ENCODE measurements around the gene GK.

GK gene

GRCh38 chrX:30690330-30690729 is 37.1 kb downstream of the GK start:
- DNase-seq: no peak
- Histone ChIP-seq H2AFZ (ENCODE audit: low read length) (no peak overlapping the region), H3K9me2 (replicated peaks; ENCODE audit: insufficient read depth, low read length) (no peaks in the 10 kb centered on the region), H4K20me1 (ENCODE audit: insufficient read depth, low read length) (no peaks in the 10 kb centered on the region), H3K9me3 (replicated peaks; ENCODE audit: insufficient read depth, low read length) (no peaks in the 10 kb centered on the region), H3K4me3 (ENCODE audit: low read length) (no peak overlapping the region), H3K36me3 (replicated peaks; ENCODE audit: insufficient read depth, low read length) (no peaks in the 10 kb centered on the region), H3K27me3 (replicated peaks; ENCODE audit: insufficient read depth, low read length) (no peaks in the 10 kb centered on the region), H3K79me2 (ENCODE audit: low read length) (no peaks in the 10 kb centered on the region), H3K4me1 (ENCODE audit: low read length) (peaks cover 14% of the 10 kb centered on the region), H3K9ac (ENCODE audit: low read length) (no peak overlapping the region), H3K27ac (ENCODE audit: low read length) (no peak overlapping the region), H3K4me2 (ENCODE audit: low read depth, low read length) (0 out of 2 replicates have a peak overlapping the region, but pooled peaks have one; percentile 6), H3F3A (ENCODE audit: insufficient read depth, low read length) (no peaks in the 10 kb centered on the region)
- TF ChIP-seq EZH2phosphoT487 (IDR thresholded peaks at IDR 0.05; ENCODE audit: low read length): no peak
- TF ChIP-seq, protein P1, sequence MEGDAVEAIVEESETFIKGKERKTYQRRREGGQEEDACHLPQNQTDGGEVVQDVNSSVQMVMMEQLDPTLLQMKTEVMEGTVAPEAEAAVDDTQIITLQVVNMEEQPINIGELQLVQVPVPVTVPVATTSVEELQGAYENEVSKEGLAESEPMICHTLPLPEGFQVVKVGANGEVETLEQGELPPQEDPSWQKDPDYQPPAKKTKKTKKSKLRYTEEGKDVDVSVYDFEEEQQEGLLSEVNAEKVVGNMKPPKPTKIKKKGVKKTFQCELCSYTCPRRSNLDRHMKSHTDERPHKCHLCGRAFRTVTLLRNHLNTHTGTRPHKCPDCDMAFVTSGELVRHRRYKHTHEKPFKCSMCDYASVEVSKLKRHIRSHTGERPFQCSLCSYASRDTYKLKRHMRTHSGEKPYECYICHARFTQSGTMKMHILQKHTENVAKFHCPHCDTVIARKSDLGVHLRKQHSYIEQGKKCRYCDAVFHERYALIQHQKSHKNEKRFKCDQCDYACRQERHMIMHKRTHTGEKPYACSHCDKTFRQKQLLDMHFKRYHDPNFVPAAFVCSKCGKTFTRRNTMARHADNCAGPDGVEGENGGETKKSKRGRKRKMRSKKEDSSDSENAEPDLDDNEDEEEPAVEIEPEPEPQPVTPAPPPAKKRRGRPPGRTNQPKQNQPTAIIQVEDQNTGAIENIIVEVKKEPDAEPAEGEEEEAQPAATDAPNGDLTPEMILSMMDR (IDR thresholded peaks at IDR 0.05; ENCODE audit: low read length): no peak
- TF ChIP-seq EZH2 (optimal IDR thresholded peaks at IDR 0.05; ENCODE audit: low read depth, low read length): no peak

DNA sequence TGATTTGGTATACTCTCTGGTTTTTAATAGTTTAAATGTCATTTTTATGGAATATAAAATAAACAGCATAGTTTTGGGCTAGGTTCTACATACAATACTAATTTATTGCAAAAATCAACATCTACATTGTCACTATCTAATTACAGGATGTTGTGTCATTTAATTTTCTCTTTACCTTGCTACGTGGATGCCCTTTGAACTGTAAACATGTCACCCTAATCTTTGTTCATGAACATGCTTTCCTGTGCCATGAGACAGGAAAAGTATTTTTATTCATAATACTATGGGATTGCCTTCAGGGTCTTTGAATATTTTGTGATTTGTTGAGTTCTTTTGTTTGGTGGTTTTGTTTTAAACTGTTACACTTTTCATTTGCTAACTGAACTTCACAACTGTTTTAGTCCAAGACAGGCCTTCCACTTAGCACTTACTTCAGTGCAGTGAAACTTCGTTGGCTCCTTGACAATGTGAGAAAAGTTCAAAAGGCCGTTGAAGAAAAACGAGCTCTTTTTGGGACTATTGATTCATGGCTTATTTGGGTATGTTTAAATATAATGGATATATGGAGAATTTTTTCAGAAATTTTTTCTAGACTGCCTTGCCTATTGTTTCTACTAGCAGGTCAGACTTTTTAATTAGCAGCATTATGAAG is 40.9 kb downstream of the GK start:
- H3K27ac ChIP-seq (ENCODE audit: low read length): no peak overlapping the region
- no peak for TF ChIP-seq EZH2phosphoT487 (IDR thresholded peaks at IDR 0.05; ENCODE audit: low read length)
- TF ChIP-seq, protein P1 (IDR thresholded peaks at IDR 0.05; ENCODE audit: low read length): no peak
- TF ChIP-seq EZH2 (optimal IDR thresholded peaks at IDR 0.05; ENCODE audit: low read depth, low read length): no peak
- H3F3A ChIP-seq (ENCODE audit: insufficient read depth, low read length): peaks cover 3% of the 10 kb centered on the region; the same call in 1 of the 2 replicates
- no peak overlapping the region for H3K9ac ChIP-seq (ENCODE audit: low read length)
- H3K4me2 ChIP-seq (ENCODE audit: low read depth, low read length): no peak overlapping the region
- no peaks in the 10 kb centered on the region for H3K9me3 ChIP-seq (replicated peaks; ENCODE audit: insufficient read depth, low read length)
- H2AFZ ChIP-seq (ENCODE audit: low read length): no peak overlapping the region
- H3K79me2 ChIP-seq (ENCODE audit: low read length): no peaks in the 10 kb centered on the region
- H3K36me3 ChIP-seq (replicated peaks; ENCODE audit: insufficient read depth, low read length): no peaks in the 10 kb centered on the region; the same call in 1 of the 2 replicates
- H3K4me1 ChIP-seq (ENCODE audit: low read length): peaks cover 26% of the 10 kb centered on the region
- no peaks in the 10 kb centered on the region for H4K20me1 ChIP-seq (ENCODE audit: insufficient read depth, low read length)
- no peak for DNase-seq
- no peaks in the 10 kb centered on the region for H3K9me2 ChIP-seq (replicated peaks; ENCODE audit: insufficient read depth, low read length)
- no peak overlapping the region for H3K4me3 ChIP-seq (ENCODE audit: low read length)
- no peaks in the 10 kb centered on the region for H3K27me3 ChIP-seq (replicated peaks; ENCODE audit: insufficient read depth, low read length)

DNA sequence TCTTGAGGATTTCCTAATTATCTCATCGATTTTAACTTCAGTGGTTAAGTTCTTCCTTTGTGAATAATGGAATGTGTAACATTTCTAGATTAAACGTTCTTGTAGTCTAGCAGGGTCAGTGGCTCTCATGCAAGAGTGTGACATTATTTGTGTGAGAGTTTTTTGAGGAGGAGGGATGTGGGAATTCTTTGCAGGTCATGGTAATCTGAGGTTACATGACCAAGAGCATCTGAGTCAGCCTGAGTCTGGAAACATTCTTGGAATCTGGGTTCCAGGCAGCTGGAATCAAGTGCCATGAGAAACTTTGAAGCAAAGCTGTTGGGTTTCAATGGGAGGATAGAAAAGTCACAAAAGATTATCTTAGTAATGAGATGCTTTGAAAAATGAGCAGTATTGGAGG is 49.5 kb downstream of the GK start:
- no peak overlapping the region for H3K27ac ChIP-seq (ENCODE audit: low read length)
- DNase-seq: no peak
- TF ChIP-seq EZH2 (optimal IDR thresholded peaks at IDR 0.05; ENCODE audit: low read depth, low read length) (no peak), EZH2phosphoT487 (IDR thresholded peaks at IDR 0.05; ENCODE audit: low read length) (no peak)
- TF ChIP-seq, protein P1 (IDR thresholded peaks at IDR 0.05; ENCODE audit: low read length): no peak

More for the DNA sequence above, 49.5 kb downstream of the GK start:
- H3F3A ChIP-seq (ENCODE audit: insufficient read depth, low read length): no peaks in the 10 kb centered on the region
- no peak overlapping the region for H3K9ac ChIP-seq (ENCODE audit: low read length)
- H3K79me2 ChIP-seq (ENCODE audit: low read length): no peaks in the 10 kb centered on the region
- H3K4me2 ChIP-seq (ENCODE audit: low read depth, low read length): no peak overlapping the region
- no peaks in the 10 kb centered on the region for H4K20me1 ChIP-seq (ENCODE audit: insufficient read depth, low read length)
- H3K9me2 ChIP-seq (replicated peaks; ENCODE audit: insufficient read depth, low read length): no peaks in the 10 kb centered on the region
- H3K27me3 ChIP-seq (replicated peaks; ENCODE audit: insufficient read depth, low read length): no peaks in the 10 kb centered on the region
- no peaks in the 10 kb centered on the region; the same call in 1 of the 2 replicates for H3K36me3 ChIP-seq (replicated peaks; ENCODE audit: insufficient read depth, low read length)
- no peak overlapping the region for H3K4me3 ChIP-seq (ENCODE audit: low read length)
- H3K4me1 ChIP-seq (ENCODE audit: low read length): no peaks in the 10 kb centered on the region
- no peak overlapping the region for H2AFZ ChIP-seq (ENCODE audit: low read length)
- no peaks in the 10 kb centered on the region for H3K9me3 ChIP-seq (replicated peaks; ENCODE audit: insufficient read depth, low read length)
